T1000 (cell line): ENCODE results near the gene AXIN2.
"Not testable (repeated sequence)": the region's sequence is repeated elsewhere in the genome, so short reads cannot be mapped to it uniquely, and the experiment has no call there.

Experiments
- DNase-seq: peaks from one replicate; lab custom pipeline; 2025; ENCODE audit warnings: mixed read lengths; lab: John Stamatoyannopoulos, UW

AXIN2 gene

GRCh38 chr17:65523853-65524664, 37.4 kb downstream of the AXIN2 start:
- no peak for DNase-seq

- no peak for DNase-seq
Measured at GRCh38 chr17:65523411-65523810, 38.0 kb downstream of the AXIN2 start.

GRCh38 chr17:65522751-65523404, 38.6 kb downstream of the AXIN2 start:
- DNase-seq: no peak

- no peak for DNase-seq
Measured at GRCh38 chr17:65519462-65519861, 42.0 kb downstream of the AXIN2 start.

GRCh38 chr17:65518256-65518655, 43.2 kb downstream of the AXIN2 start:
- no peak for DNase-seq

- no peak for DNase-seq
Measured at GRCh38 chr17:65515959-65516948, 45.2 kb downstream of the AXIN2 start.

- DNase-seq: no peak
Measured at GRCh38 chr17:65515512-65515911, 45.9 kb downstream of the AXIN2 start.

- DNase-seq: no peak
Measured at GRCh38 chr17:65514541-65514940, 46.9 kb downstream of the AXIN2 start.

GRCh38 chr17:65514082-65514481, 47.4 kb downstream of the AXIN2 start:
- DNase-seq: no peak

GRCh38 chr17:65511316-65511715, 50.1 kb downstream of the AXIN2 start:
- DNase-seq: no peak

- no peak for DNase-seq
Measured at GRCh38 chr17:65509032-65509431, 52.4 kb downstream of the AXIN2 start.

- DNase-seq: not testable (repeated sequence)
Measured at GRCh38 chr17:65504673-65505072, 56.8 kb downstream of the AXIN2 start.

GRCh38 chr17:65504141-65504540, 57.3 kb downstream of the AXIN2 start:
- DNase-seq: no peak

GRCh38 chr17:65503557-65503956, 57.9 kb downstream of the AXIN2 start:
- DNase-seq: no peak

- DNase-seq: no peak
Measured at GRCh38 chr17:65498816-65499215, 62.6 kb downstream of the AXIN2 start.

GRCh38 chr17:65496801-65497200, 64.6 kb downstream of the AXIN2 start:
- no peak for DNase-seq

GRCh38 chr17:65495122-65496055, 66.1 kb downstream of the AXIN2 start:
- DNase-seq: no peak

GRCh38 chr17:65489413-65490155, 71.9 kb downstream of the AXIN2 start:
- no peak for DNase-seq

GRCh38 chr17:65488665-65489064, 72.8 kb downstream of the AXIN2 start:
- DNase-seq: no peak

- no peak for DNase-seq
Measured at GRCh38 chr17:65487990-65488389, 73.5 kb downstream of the AXIN2 start.
